Brain pericyte (primary cell): ENCODE data around the gene RNF214.
"Not testable (repeated sequence)": the region's sequence is repeated elsewhere in the genome, so short reads cannot be mapped to it uniquely, and the experiment has no call there.

Experiments
- DNase-seq: peaks from one replicate; pipeline ENCODE4 v3.0.0-alpha.2; 2012; ENCODE audit warnings: low read depth, low spot score

RNF214 gene

DNA sequence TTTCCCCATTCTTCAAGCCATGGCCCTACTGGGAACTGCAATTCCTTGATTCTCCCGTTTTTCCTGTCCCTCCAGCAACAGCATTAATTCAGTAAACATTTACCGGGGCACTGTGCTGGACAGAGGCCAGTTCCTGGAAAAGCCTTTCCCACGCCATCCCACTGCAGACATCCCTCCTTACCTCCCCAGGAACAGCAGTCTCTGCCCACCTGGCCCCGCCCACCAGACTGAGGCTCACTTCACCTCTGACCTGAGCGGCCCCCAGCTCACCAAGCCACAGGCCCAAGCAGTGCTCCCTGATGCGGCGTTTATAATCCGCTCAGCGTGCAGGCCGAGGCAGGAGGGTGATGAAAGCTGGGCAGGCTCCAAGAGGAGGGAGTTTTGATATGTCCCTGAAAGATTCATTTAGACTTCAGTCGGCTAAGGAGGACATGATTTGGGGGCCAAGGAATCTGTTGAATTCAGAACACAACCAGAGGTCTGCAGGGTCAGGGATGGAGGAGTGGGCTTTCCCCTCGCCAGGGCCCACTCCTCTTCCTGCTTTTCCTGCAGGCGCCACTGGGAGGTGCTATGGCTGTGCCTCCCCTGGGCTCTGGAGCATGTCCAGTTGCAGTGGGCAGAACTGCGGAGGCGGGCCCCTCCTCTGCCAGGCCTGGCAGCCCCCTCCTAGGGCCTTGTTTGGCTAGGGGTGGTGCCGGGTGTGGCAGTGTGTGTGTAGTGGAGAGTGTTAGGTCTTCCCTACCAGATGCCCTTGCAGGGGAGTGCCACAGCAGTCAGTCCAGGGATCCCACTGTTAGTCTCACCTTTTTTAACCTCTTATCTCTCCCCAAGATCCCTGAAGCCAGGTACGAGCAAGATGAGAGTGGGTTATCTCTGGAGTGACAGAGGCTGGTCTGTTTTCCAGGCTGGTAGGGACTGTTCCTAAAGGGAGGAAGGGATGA lies 34.7 kb upstream of the RNF214 start:
- DNase-seq: no peak

DNA sequence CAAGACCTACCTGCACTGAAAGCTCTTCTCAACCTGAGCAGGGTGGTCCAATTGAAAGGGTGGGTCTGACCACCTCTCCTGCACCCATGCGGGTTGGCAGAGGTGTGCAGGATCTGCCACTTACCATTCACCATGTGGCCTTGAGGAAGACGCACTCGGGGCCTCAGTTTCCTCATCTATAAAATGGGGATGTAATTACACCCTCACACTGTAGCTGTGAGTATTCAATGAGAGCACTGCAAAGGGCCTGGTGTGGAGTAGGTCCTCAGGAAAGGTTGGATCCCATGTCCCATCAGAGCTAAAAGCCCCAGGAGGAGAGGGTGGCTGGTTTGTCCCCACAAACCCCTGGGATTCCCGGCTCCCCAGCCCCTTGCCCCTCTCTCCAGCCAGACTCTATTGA lies 33.9 kb upstream of the RNF214 start:
- no peak for DNase-seq

- DNase-seq: peak; percentile 26
Measured at GRCh38 chr11:117199053-117199915, 33.2 kb upstream of the RNF214 start, which contains the start of gene TAGLN. TSS of gene TAGLN (plus strand) at chr11:117199370. CDS start at chr11:117203014, 3,644 bp downstream.

- no peak for DNase-seq
Measured at GRCh38 chr11:117199916-117200812, 32.3 kb upstream of the RNF214 start.

- no peak for DNase-seq
Measured at GRCh38 chr11:117200813-117201657, 31.4 kb upstream of the RNF214 start.

- no peak for DNase-seq
Measured at GRCh38 chr11:117201658-117202305, 30.7 kb upstream of the RNF214 start.

DNA sequence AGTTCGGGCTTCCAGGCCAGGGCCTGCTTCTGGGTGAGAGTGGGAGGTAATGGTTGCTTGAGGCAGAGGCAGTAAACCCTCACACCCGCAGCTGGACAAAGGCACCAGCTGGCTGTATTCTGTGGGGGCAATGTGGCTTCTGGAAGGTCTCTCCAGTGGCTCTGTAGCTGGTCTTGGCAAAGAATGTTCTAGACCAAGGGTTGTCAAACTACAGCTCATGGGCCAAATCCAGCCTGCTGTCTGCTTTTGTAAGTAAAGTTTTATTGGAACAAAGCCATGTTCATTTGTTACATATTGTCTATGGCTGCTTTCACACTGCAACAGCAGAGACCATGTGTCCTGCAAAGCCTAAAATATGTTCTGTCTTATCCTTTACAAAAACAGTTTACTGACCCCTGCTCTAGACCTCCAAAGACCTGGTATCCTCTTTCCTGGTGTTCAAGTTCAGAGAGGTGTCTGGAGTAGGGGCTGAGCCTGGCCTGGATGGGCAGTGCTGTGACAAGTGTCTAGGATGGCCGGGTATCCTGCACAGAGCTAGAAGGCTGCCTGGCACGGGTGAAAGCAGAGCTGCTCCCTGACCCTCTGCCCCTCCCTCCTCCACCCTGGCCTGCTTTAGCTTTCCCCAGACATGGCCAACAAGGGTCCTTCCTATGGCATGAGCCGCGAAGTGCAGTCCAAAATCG lies 29.9 kb upstream of the RNF214 start:
- DNase-seq: no peak

DNA sequence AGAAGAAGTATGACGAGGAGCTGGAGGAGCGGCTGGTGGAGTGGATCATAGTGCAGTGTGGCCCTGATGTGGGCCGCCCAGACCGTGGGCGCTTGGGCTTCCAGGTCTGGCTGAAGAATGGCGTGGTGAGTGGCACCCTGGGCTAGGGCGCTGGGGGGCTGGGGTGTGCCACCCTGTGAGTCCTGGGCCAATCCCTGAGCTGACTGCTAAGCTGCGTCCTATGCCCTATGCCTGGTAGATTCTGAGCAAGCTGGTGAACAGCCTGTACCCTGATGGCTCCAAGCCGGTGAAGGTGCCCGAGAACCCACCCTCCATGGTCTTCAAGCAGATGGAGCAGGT lies 29.4 kb upstream of the RNF214 start:
- DNase-seq: no peak

DNA sequence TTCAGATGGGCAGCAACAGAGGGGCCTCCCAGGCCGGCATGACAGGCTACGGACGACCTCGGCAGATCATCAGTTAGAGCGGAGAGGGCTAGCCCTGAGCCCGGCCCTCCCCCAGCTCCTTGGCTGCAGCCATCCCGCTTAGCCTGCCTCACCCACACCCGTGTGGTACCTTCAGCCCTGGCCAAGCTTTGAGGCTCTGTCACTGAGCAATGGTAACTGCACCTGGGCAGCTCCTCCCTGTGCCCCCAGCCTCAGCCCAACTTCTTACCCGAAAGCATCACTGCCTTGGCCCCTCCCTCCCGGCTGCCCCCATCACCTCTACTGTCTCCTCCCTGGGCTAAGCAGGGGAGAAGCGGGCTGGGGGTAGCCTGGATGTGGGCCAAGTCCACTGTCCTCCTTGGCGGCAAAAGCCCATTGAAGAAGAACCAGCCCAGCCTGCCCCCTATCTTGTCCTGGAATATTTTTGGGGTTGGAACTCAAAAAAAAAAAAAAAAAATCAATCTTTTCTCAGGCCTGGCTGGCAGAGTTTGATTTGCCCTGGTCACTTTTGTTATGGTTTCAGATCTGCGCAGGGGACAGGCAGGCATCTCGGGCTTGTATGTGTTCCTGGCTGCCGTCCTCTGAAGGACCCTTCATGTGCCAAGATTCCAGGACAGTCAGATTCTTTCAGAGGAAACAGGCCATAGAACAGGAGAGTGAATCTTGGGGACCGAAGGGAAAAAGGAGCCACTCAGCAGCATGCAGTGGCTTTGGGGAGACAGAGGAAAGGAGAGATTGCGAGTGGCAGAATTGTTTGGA lies 28.0 kb upstream of the RNF214 start:
- no peak for DNase-seq

GRCh38 chr11:117205211-117205818 lies 27.2 kb upstream of the RNF214 start:
- no peak for DNase-seq

DNA sequence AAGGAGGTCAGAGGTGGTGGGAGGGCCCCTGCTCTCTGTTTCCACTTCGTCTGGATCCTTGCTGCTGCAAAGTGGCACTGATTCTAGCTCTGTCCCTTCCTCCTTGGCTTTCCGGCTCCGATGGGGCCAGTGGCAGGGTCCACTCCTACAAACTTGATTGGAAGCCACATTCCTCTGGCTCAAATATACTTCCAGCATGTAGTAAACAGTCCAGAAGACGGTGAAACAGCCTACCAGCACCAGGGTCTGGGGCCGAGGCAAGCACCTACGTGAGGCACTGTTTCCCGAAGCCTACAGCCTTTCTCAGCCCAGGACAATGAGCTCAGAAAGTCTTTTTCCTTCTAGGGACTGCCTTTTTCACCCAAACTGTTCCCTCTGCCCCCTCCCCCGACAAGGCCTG lies 26.4 kb upstream of the RNF214 start:
- not testable (repeated sequence) for DNase-seq

- not testable (repeated sequence) for DNase-seq
Measured at GRCh38 chr11:117206859-117207258, 25.6 kb upstream of the RNF214 start.

- not testable (repeated sequence) for DNase-seq
Measured at GRCh38 chr11:117207481-117207880, 25.0 kb upstream of the RNF214 start.

DNA sequence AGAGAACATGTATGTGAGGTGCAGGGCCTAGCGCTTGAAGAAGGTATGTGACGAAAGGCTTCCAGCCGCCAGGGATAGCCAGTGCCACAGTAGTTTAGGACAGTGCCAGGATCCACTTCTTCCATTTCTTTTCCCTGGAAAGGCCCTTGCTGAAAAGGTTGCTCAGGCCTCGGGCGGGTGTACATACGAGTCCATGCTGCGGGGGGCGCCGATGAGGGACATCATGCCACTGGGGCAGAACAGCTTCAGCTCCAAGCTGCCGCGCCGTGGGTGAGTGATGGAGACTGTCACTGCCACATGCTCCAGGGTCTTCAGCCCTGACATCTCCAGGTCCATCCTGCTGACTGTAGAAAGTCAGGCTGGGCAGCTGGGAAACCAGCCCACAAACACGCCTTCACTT lies 23.8 kb upstream of the RNF214 start:
- DNase-seq: not testable (repeated sequence)

DNA sequence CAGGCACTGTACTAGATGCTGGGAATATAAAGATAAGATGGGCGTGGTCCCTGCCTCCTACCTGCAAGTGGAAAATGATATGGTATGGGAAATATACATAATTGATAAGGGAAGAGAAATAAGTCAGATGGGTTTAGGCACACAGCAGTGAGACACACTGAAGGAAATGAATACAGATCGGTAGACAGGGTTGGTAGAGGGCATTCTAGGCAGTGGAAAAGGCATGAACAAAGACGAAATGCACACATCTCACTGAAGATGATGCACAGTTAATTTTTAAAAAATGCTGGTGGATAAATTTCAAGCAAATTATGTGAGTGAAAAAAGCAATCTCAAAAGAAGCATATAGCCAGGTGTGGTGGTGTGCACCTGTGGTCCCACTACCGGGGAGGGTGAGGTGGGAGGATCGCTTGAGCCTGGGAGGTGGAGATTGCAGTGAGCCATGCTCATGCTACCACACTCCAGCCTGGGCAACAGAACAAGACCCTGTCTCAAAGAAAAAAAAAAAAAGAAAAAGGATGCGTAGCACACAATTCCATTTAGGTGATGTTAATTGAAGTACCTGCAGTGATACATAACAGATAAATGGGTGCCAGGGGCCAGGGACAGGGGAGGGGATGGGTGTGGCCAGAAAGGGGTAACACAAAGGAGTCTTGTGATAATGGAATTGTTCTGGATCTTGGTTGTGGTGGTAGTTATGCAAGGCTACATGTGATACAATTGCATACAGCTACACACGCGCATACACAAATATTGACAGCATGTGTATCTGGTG lies 22.9 kb upstream of the RNF214 start:
- DNase-seq: not testable (repeated sequence)

GRCh38 chr11:117210620-117211019 lies 21.9 kb upstream of the RNF214 start:
- no peak for DNase-seq

DNA sequence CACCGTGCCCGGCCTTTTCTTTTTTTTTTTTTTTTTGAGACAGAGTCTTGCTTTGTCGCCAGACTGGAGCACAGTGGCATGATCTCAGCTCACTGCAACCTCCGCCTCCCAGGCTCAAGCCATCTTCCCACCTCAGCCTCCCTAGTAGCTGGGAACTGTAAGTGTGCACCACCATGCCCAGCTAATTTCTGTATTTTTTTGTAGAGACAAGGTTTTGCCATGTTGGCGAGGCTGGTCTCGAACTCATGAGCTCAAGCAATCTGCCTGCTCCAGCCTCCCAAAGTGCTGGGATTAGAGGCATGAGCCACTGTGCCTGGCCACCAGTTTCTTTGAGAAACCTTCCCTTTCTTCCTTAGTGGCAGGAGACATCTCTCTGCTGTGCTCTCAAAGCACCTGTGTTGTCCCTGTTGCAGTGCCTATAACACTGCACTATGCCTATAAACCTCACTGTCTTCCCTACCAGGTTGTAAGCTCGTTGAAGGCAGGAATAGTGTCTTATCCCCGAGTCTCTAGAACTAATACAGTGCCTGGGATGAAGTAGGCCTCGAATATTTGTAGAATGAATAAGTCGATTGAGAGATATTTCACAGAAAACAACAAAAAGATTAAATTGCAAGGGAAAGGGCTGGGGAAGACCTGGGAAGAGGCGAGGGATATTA lies 19.6 kb upstream of the RNF214 start:
- no peak for DNase-seq
